Natural killer cell (primary cell): Measurements from ENCODE around the gene WT1. TPM values are rescaled to one million over a fixed set of nuclear protein-coding genes. Genes with fewer than 3 reads are reported as not detected.

Experiments
- ATAC-seq, 3 donors: fragments of 150-1000 bp in 2 of 3; fragments of 200-7000 bp in 1 of 3; cut with Tn5 transposase; 1 replicate in 1 of 3; 2 replicates in 2 of 3; pipeline ENCODE4 v1.10.0; 2021; ENCODE audit warnings: mild to moderate bottlenecking in 2 of 3, moderate library complexity in 2 of 3
- DNase-seq, 2 donors: peaks; one replicate each; pipeline versions ENCODE4 v3.0.0 to v3.0.0-alpha.2; 2013 to 2021; ENCODE audit warnings: mixed read lengths in 1 of 2
- H3K27ac ChIP-seq: one replicate; pipeline ENCODE4 v1.5.1; 2013; ENCODE audit warnings: mild to moderate bottlenecking, low read length
- H3K27me3 ChIP-seq: one replicate; pipeline ENCODE4 v1.6.1; 2013; ENCODE audit warnings: low read length; ENCODE audit not compliant: control insufficient read depth, insufficient read depth
- H3K36me3 ChIP-seq: one replicate; pipeline ENCODE4 v1.6.1; 2013; ENCODE audit warnings: low read length; ENCODE audit not compliant: control insufficient read depth, insufficient read depth
- H3K4me1 ChIP-seq: one replicate; pipeline ENCODE4 v1.6.1; 2013; ENCODE audit warnings: low read length; ENCODE audit not compliant: control insufficient read depth, insufficient read depth
- H3K4me3 ChIP-seq: one replicate; pipeline ENCODE4 v1.5.1; 2013; ENCODE audit warnings: low read length
- H3K9me3 ChIP-seq: one replicate; pipeline ENCODE4 v1.6.1; 2013; ENCODE audit warnings: low read length; ENCODE audit not compliant: control insufficient read depth, insufficient read depth
- H3K27ac Mint-ChIP-seq, 2 donors: one replicate each; pipeline ENCODE4 v1.8.0; 2022; ENCODE audit warnings: mild to moderate bottlenecking in 2 of 2, mixed read lengths in 2 of 2, moderate library complexity in 1 of 2
- H3K27me3 Mint-ChIP-seq, 2 donors: one replicate each; pipeline ENCODE4 v1.8.0; 2022; ENCODE audit warnings: low read depth in 2 of 2, mixed read lengths in 2 of 2
- H3K36me3 Mint-ChIP-seq: one replicate; pipeline ENCODE4 v1.8.0; 2022; ENCODE audit warnings: mixed read lengths
- H3K4me1 Mint-ChIP-seq, 2 donors: one replicate each; pipeline ENCODE4 v1.8.0; 2022; ENCODE audit warnings: mixed read lengths in 2 of 2
- H3K4me3 Mint-ChIP-seq: one replicate; pipeline ENCODE4 v1.8.0; 2022; ENCODE audit warnings: mild to moderate bottlenecking, moderate library complexity, mixed read lengths
- H3K9me3 Mint-ChIP-seq, 2 donors: one replicate each; pipeline ENCODE4 v1.8.0; 2022; ENCODE audit warnings: mixed read lengths in 2 of 2
- WGBS: methylation state at CpG from one replicate; pipeline ENCODE4 v1.1.7; 2013; ENCODE audit warnings: missing lambda C conversion rate; ENCODE audit not compliant: insufficient coverage; 5-methylcytosine and 5-hydroxymethylcytosine counted together
- intact Hi-C: fragments of 100-400 bp; cut with micrococcal nuclease; formaldehyde crosslinking; loops from one replicate; pipeline ENCODE4 v1.14.2; 2022
- total RNA-seq, 4 donors: library from RNA; stranded (reverse); fragments of 120-200 nt in 1 of 4; gene quantifications; one replicate each; pipeline versions ENCODE4 v1.2.3 to v1.2.4, GENCODE V29; 2013 to 2022
- TF ChIP-seq, protein P1 (sequence below): fragments of 200-600 bp; IDR thresholded peaks from one replicate; pipeline ENCODE4 v1.8.0; 2022; ENCODE audit warnings: antibody characterized with exemption

Gene WT1
- total RNA-seq, 3 donors from 2014 or later (not counting 1 experiment from before 2014, with no cell fraction given), result not detected

GRCh38 chr11:32341620-32342613 lies 93.4 kb downstream of the WT1 start:
- no peak overlapping the region for H3K27ac Mint-ChIP-seq
- H3K4me3 ChIP-seq, result no peak overlapping the region
- H3K4me1 ChIP-seq, result no peaks in the 10 kb centered on the region
- DNase-seq (no peak), ATAC-seq (no peak)
- peaks cover 17 to 28% of the 10 kb centered on the region in 2 donors for H3K27me3 Mint-ChIP-seq
- H3K27me3 ChIP-seq, result peaks cover 8% of the 10 kb centered on the region
- intact Hi-C loops, result no loop called here
- H3K36me3 Mint-ChIP-seq, result no peaks in the 10 kb centered on the region
- H3K27ac ChIP-seq, result no peak overlapping the region
- peaks cover 0 to 8% of the 10 kb centered on the region in 2 donors for H3K4me1 Mint-ChIP-seq
- H3K9me3 Mint-ChIP-seq, result no peaks in the 10 kb centered on the region
- no peak overlapping the region for H3K4me3 Mint-ChIP-seq
- H3K36me3 ChIP-seq, result no peaks in the 10 kb centered on the region
- H3K9me3 ChIP-seq, result no peaks in the 10 kb centered on the region
- 86% methylated on average over 9 of the region's 10 CpGs for WGBS
- TF ChIP-seq, protein P1, sequence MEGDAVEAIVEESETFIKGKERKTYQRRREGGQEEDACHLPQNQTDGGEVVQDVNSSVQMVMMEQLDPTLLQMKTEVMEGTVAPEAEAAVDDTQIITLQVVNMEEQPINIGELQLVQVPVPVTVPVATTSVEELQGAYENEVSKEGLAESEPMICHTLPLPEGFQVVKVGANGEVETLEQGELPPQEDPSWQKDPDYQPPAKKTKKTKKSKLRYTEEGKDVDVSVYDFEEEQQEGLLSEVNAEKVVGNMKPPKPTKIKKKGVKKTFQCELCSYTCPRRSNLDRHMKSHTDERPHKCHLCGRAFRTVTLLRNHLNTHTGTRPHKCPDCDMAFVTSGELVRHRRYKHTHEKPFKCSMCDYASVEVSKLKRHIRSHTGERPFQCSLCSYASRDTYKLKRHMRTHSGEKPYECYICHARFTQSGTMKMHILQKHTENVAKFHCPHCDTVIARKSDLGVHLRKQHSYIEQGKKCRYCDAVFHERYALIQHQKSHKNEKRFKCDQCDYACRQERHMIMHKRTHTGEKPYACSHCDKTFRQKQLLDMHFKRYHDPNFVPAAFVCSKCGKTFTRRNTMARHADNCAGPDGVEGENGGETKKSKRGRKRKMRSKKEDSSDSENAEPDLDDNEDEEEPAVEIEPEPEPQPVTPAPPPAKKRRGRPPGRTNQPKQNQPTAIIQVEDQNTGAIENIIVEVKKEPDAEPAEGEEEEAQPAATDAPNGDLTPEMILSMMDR, result no peak

DNA sequence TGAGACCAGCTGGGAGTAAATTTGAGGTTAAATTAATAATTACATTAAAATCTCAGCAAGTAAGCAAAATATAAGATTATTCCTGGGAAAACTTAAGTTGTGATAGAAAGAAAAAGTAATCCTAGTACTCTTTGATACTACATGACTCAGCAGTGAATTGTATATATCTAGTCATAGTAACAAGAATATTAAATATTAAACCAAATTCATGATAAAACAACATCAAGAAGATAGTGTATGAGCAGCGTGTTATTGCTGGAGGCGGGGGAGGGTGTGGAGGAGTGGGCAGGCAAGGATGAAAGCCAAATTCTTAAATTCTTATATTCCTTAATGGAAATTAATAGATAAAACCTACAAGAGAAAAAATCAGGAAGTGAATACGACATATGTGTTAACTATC lies 95.2 kb downstream of the WT1 start:
- H3K27me3 Mint-ChIP-seq, result peaks cover 12 to 21% of the 10 kb centered on the region in 2 donors
- peaks cover 0 to 8% of the 10 kb centered on the region in 2 donors for H3K4me1 Mint-ChIP-seq
- no peak for DNase-seq
- H3K27ac ChIP-seq, result no peak overlapping the region
- WGBS, result no CpG with 5 or more reads among the region's 3 CpGs
- no peaks in the 10 kb centered on the region for H3K9me3 Mint-ChIP-seq
- ATAC-seq, result no peak
- H3K4me3 Mint-ChIP-seq, result no peak overlapping the region
- no peaks in the 10 kb centered on the region for H3K36me3 ChIP-seq
- H3K27me3 ChIP-seq, result peaks cover 2% of the 10 kb centered on the region
- intact Hi-C loops, result no loop called here
- H3K9me3 ChIP-seq, result no peaks in the 10 kb centered on the region
- no peaks in the 10 kb centered on the region for H3K36me3 Mint-ChIP-seq
- H3K4me1 ChIP-seq, result no peaks in the 10 kb centered on the region
- H3K27ac Mint-ChIP-seq, result no peak overlapping the region
- TF ChIP-seq, protein P1, result no peak
- H3K4me3 ChIP-seq, result no peak overlapping the region

Other genes with a start within 250 kb of the WT1 start
- gene EIF3M, start 148.3 kb upstream of the WT1 start, total RNA-seq, result 100 to 1,000 TPM; 146 to 165 (median 155) TPM